ENCODE results near the gene HK1.
A peak's percentile ranks its signal among the peaks of the same experiment; 100 is the strongest.

Gene HK1

DNA sequence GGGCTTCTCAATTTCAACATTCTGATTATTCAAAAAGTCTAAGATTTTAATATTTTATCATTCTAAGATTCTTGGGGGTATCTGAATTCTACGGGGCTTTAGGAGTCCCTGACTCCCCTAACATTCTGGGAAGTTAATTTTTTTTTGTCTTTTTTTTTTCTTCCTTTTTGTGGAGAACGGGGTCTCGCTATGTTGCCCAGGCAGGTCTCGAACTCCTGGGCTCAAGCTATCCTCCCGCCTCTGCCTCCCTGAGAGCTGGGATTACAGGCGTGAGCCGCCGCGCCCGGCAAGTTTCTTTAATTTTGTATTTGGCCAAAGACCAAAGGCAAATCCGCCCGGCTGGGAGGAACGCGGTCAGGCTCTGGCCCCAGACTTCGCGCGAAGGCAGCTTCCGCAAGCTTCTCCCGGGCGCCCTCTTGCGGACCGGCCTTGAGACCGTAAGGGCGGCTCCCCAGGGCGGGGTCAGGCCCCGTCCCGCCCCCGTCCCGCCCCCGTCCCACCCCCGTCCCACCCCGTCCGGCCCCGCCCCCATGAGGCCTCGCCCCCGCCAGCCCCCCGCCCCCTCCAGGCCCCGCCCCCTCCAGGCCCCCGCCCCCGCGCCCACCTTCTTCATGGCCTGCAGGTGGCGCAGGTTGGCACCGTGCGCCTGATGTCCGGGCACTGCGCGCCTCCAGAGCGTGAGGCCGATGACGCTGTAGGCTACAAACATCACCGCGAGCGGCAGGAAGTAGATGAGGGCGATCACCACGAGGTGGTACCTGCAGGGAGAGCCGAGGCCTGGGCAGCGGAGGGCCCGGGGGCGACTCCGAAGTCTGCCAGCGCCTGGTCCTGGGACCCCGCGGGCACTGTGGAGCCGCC is 130.3 kb downstream of the HK1 start:
- peak; percentile 92 to 93 for DNase-seq

DNA sequence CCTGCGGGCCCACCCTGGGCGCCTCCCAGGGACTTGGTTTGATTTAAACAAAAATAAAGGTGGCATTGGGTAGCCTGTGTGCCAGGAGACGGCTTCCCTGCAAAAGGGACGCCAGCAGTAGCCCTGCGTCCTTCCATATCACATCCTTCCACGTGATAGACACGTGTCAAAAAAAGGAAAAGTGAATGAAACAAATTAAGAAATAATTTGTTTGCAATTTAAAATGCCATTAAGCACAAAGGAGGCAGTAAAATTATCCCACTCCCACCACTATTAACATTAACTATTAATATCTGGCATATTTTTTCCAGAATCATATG is 130.8 kb downstream of the HK1 start:
- no peak for DNase-seq

DNA sequence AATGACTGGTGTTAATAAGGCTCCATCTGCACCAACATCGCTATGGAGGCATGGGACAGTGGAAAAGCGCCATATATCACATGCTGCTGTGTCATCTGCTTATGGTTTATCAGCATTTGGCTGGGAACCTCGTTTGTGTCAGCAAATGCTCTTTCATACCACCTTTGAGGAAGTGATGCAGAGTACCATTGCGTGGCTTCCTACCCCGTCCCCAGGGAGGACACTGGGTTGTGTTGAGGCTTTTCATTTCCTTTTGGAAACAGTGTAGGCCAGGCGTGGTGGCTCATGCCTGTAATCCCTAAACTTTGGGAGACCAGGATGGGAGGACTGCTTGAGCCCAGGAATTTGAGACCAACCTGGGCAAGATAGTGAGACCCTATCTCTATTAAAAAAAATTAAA is 131.7 kb downstream of the HK1 start:
- no peak for DNase-seq

- no peak for DNase-seq
These were observed 132.2 kb downstream of the HK1 start for GRCh38 chr10:69410487-69410886.

DNA sequence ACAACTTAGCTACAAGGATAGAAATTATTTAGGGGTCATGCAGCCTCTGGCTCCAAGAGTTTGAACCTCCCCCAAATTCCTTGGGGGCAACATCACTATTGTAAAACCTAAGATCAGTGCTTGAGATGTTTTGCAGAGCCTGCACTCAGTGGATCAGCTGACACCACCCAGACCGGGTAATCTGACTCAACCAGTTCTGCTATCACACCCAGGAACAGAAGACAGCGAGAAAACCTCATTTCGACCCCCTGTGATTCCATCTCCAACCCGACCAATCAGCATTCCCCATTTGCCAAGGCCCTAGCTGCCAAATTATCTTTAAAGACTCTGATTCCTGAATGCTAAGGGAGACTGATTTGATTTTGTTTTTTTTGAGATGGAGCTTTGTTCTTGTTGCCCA is 133.2 kb downstream of the HK1 start:
- no peak for DNase-seq

GRCh38 chr10:69412232-69412790 is 134.0 kb downstream of the HK1 start:
- DNase-seq: no peak

DNA sequence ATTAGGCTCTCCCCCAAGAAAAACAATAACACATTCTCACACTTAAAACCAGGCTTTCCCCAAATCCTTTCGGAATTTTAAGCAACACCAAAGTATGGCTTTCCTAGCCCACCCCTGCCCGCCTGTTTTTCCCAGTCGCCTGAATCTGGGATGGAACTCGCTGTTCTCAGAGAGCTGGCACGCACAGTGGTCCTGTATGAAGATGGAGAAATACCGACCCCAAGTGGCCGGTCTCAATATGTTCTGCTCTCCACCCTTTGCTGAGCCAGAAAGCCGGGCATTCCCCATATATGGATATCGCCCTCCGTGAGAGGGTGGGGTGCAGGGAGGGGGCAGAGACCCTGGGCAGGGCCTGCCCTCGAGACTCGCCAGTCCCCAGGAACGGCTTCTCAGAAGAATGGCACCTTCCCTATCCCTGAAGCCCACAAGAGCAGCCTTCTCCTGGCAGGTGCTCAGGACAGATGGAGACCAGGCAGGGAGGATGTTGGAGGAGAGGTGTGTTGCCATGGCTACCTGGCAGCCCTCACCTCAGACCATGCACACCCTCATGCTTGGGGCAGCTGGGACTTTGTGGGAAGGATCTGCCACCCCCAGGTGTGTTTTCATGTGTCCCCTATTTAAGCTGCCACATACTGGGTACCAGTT is 135.0 kb downstream of the HK1 start:
- DNase-seq: peak; percentile 51 to 56

- no peak for DNase-seq
These were observed 136.0 kb downstream of the HK1 start for GRCh38 chr10:69414036-69415018.

- DNase-seq: no peak
These were observed 136.8 kb downstream of the HK1 start for GRCh38 chr10:69415049-69415448.

- DNase-seq: no peak
These were observed 137.7 kb downstream of the HK1 start for GRCh38 chr10:69415951-69416350.

DNA sequence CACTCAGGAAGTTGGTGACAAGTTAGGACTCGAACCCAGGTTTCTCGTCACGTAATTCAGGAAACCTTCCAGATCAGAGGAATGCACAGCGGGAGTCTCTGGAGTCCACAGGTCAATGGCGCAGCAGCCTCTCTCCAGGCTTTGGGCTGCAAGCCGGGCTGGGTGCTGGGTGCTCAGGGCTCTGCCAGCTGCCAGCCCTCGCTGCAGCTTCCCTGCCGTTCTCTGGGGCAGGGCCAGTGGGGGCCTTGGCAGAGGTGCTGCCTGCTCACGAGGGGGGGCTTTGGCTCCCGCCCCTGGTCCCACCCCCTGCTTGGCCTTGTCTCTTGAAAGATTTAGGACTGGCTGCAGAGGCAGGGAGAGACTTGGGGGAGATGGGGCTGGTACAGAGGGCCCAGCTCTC is 138.4 kb downstream of the HK1 start, which contains the start of gene TACR2:
TSS of gene TACR2 (minus strand) at position 224 of the 400 bp plus-strand sequence. CDS start 595 bp downstream, outside the sequence.
- DNase-seq: no peak

DNA sequence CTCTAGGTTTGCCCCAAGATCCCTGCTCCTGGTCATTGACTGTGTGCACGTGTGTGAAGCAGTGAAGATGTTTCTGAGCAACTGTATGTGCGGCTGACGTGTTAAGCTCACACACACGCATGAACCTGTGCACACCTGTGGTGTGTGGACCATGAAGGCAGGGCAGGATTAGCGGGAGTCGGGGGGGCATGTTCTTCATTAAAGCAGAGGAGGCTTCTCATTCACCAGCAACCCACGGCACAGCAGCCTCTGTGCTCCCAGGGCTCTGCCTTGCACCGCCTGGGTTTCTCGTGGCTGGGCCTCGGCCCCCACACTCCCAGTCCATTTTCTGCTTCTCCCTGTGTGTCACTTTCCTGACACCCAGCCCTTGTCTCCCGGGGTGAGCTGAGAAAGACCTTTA is 139.2 kb downstream of the HK1 start:
- DNase-seq: no peak

DNA sequence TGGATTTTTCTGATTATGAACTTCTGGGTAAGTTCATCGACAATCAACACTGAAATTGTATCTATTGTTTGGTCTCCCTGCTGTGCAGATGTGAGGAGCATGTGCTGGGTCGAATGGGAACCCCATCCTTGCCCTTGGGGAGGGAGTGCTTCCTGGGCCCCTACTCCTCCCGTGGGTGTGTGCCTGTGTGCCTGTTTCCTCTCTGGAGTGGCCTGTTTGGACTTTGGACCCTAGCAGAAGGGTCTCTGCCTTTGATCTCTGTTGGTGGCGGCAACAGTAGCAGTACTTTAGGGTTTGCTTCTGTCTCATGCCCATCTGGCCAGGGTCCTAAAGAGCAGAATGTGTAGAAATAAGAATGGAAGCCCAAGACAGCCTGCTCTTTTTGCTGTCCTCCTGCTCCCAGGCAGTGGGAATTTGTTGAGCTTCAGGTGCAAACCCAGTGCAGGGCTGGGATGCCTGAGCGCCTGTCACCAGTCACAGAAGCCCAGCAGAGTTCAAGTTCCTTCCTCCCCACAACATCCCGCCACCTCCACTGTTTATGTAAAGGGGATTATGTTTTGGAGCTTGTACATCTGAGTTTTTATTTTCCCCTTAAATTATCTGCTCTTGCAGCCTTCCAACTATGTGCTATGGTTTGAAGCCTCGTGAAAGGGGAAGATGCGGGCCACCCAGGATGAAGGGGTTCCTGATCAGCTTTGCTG is 139.9 kb downstream of the HK1 start:
- no peak for DNase-seq

GRCh38 chr10:69419096-69419743 is 140.9 kb downstream of the HK1 start:
- DNase-seq: no peak

DNA sequence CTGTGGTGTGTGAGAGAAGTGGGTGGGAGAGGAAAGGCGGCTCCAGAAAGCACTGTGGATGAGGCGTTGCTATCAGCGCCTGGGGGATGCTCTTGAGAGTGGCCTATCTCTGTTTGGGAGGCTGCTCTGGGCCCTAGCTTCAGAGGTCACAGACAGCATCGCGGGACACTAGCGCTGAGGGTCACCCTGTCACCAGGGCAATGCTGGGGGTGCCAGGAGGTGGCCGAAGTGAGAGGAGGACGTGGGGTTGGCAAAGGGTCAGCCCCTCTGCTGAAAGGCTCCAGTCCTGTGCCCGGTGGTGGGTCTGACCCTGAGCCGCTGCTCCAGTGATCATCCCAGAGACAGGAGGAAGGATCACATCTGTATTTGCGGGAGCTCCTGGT is 141.4 kb downstream of the HK1 start:
- no peak for DNase-seq

DNA sequence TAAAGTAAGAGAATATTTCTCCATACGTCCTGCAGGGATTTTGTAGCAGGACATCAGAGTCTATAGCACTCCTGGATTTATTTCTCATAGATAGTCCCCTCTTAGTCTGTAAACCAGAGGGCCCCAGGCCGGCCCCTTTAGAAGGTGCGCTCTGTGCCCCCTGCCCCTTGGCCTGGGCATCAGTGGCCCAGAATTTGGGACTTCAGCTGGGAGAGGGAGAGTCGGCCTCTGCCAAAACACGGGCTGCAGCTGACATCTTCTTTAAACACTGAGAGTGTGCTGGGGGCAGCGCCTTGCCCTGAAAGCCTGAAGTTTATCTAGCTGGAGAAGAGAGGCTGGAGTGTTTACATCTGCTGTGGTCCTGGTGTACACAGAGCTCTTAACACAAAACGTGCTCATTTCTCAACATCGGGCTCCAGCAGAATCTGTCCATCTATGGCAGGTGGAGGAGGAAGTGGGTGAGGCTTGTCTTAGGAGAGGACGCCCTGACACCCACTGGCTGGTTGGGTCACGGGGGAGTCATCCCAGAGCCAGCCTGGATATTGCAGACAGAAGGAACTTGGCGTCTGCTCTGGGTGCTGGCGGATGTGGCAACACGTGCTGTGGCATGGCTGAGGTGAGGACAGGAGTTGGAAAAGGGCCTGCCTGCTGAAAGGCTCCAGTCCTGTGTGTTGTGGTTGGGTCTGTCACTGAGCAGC is 143.5 kb downstream of the HK1 start:
- DNase-seq: no peak

DNA sequence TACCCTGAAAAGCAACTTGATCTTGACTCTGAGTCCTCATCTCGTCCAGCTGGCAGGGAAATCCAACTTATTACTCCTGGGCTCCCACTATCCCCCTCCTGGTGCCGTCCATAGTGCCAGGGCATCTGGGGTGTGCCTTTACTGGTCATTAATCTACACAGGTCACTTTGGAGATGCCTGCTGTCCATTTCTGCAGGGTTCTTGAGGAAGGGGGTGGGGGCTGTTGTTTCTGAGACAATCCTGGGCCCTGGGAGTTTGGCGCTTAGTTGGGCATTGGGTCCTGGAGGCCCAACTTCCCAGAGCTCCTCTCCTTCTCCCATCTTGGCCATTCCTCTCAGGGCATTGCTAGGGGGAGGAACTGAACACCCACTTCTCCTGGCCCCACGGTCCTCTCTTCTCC is 144.4 kb downstream of the HK1 start:
- no peak for DNase-seq

- no peak for DNase-seq
These were observed 146.7 kb downstream of the HK1 start for GRCh38 chr10:69425041-69425440.

GRCh38 chr10:69425511-69426298 is 147.4 kb downstream of the HK1 start:
- no peak for DNase-seq

DNA sequence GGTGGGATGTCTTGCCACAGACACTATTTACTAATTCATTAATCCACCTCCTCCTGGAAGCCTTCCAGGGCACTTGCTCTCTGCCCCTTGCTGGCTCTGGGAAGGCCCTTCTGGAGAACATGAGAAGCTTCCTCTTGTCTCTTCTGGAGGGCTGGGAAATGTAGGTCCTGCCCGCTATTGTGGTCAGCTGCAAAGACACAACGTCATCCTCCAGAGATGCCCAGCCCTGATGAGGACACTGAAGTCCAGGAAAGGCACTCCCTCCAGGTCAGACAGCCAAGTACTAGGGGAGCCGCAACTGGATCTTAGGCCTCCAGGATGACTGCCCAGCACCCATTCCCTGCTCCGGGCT is 148.1 kb downstream of the HK1 start:
- DNase-seq: no peak

Measured in activated T-cell treated with anti-CD3 and anti-CD28 coated beads, Interleukin-2, amount 50 U/mL, for 48 hours (primary cell).